CMK (cell line): Measurements from ENCODE around the gene CD276.
"Not testable (repeated sequence)": the region's sequence is repeated elsewhere in the genome, so short reads cannot be mapped to it uniquely, and the experiment has no call there.

Experiments
- DNase-seq: peaks from one replicate; pipeline ENCODE4 v3.0.0-alpha.2; 2010; ENCODE audit warnings: low read depth

The CD276 gene

DNA sequence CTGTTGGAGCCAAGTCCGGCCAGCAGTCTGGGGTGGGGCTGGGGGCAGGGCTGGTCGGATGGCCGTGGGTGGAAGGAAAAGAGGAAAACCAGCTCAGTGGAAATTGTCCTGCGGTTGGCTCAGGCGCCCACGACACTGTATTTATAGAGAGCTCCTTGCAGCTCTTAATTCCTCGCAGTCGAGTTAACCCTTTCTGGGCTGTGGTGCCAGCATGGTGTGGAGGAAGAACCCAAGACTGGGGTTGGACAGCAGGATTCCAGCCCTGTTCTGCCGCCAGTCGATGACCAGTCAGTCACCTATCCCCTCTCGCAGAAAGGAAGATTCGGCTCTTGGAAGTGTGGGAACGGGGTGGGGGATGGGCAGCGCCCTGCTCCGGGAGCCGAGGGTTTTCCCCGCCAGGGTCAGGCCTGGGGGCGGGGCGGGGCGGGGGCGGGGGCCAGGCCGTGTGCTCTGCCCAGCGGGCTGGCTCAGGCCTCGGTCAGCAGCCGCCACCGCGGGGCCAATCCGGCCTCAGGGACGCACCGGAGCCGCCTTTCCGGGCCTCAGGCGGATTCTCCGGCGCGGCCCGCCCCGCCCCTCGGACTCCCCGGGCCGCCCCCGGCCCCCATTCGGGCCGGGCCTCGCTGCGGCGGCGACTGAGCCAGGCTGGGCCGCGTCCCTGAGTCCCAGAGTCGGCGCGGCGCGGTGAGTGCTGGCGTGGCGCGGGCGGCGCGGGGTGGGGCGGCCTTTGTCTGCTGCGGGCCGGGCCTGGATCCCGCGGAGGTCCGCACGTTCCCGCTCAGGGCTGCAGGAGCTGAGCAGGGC is at the start of gene CD276:
CD276 (plus strand) TSS at position 607 of the 804 bp plus-strand sequence. CDS start 15,257 bp downstream, outside the sequence.
- peak; percentile 18 for DNase-seq

DNA sequence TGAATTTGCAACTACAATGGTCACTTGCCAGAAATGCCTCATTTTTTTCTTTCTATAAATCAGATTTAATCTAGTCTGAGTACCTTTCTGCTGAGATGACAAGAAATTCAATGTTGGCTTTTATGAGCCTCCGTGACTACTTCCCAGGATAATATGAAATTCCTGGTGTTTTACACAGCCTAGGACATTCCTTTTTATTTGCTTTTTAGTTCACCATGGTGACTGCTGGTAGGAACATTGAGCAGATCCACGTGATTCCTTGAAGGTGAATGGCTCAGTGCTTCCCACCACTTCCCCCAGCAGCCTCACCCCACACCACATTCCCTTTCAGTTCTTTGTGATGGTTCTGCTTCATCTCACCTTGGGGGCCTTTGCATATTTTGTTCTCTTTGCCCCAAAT is 46.7 kb upstream of the CD276 start:
- DNase-seq, result no peak

DNA sequence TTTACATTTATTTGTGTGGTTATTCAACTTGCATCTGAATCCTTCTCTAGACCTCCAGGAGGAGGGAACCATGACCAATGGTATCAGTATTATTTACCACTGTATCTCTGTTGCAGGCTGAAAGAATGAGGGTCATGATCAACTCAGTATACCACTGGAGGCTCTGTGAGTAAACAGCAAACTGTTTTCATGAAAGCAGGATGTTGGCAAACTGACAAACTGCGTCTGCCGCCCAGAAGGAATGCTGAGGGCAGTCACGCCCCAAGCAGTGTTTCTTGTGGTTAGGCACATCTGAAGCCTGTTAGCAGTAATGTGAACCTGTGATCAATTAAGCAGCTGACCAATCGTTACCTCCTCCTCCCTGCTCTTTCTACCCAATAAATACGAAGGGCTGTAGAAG is 44.7 kb upstream of the CD276 start:
- DNase-seq, result not testable (repeated sequence)

DNA sequence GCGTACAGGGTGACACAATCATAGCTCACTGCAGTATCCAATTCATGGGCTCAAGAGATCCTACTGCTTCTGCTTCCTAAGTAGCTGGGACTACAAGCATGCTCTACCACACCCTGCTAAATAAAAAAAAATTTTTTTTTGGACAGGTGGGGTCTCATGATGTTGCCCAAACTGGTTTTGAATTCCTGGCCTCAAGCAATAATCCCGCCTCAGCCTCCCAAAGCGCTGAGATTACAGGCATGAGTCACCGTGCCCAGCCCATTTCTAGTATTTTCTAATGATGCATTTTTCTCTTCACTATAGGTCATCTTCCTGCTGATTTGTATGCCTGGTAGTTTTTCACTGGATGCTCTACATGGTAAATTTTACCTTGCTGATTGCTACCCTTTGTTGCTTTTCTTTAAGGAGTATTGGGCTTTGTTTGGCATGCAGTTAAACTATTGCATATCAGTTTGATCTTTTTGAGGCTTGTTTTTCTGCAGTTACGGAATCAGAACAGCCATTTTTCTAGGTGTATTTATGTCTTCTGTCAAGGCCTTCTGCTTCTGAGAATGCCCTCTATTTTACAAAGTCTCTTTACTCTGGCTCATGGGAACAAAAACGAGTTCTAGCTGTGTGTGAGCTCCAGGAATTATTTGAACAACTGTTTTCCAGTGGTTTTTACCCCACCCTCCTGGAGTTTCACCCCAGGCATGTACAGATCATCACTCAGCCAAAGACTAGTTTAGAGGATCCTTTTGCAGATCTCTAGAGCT is 36.7 kb upstream of the CD276 start:
- DNase-seq, result no peak

DNA sequence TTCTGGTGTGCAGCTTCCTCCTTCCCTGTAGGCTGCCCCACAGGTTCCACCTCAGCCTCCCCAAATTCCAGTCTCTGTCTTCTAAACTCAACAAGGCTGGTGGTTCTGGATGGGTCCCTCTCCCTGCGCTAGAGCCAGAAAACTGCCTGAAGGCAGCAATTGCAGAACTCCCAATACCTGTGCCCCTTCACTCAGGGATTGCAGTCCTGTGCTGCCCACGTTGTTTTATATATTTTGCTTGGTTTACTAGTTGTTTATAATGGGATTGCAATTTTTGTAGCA is 36.2 kb upstream of the CD276 start:
- DNase-seq, result no peak

DNA sequence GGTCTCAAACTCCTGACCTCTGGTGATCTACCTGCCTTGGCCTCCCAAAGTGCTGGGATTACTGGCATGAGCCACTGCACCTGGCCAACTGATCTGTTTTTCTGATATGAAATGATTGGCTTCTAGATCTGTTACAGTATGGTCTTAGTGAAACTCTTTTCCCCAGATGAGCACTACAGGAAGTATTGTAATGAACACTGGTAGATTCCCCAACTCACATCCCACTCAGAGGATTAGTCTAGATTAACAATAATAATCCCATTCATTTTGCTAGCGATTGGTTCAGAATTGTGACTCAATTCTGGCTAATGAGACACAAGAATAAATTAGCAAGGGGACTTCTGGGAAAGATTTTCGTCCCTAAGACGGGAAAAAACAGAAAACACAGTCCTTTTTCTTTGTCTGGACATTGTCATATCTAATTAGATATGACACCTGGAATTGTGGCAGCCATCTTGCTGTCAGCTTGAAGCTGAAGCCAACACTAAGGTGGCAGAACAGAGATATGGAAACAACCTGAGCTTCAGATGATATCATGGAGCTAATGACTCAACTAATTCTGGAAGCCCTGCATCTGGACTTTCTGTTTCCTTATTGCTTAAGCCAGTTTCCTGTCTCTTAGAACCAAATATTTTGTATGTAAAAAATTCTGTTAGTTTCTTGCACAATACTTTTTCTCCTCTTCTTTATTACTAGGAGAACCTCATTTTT is 33.6 kb upstream of the CD276 start:
- DNase-seq, result no peak

DNA sequence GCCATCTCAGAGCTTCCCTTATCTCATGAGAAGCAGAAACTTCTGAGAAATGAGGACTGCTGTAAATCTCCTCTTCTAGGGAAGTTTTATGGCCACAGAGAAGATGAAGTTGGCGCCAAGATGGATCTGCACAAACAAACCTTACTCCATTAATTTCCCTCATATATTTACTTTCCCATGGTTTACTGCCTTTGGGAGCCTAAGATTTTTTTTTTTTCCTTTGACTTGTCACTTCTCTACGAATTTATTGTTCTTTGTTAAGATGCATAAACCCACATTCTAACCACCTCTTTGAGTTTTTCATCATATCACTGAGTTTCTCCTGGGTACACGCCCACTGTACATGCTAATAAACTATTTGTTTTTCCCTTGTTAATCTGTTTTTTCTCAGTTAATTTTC is 29.5 kb upstream of the CD276 start:
- DNase-seq, result no peak

DNA sequence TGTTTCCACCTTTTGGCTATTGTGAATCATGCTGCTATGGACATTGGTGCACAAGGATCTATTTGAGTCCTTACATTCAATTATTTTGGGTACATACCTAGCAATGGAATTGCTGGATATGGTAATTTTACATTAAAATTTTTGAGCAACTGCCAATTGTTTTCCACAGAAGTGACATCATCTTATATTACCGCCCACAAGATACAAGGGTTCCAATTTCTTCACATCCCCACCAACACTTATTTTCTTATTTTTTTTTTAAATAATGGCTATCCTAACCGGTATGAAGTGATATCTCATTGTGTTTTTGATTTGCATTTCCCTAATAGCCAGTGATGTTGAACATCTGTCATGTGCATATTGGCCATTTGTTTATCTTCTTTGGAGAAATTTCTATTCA is 28.5 kb upstream of the CD276 start:
- no peak for DNase-seq

DNA sequence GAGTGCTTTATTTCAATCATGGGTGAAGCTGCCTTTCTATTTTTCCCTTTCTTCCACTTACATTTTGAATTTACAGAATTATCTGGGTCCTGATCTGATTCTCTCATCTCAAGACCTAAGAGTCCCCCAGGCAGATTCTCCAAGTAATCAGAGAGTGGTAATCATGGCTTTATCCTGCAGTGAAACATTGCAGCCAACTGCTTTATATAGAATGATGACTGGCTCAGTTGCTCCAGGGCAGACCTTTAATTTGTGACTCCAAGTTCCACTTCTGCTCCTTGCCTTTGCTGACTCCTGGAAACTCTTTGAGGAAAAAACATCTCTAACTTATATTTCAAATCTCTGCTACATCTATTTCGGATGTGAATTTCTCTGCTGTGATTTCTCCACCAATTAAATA is 25.5 kb upstream of the CD276 start:
- DNase-seq, result no peak

DNA sequence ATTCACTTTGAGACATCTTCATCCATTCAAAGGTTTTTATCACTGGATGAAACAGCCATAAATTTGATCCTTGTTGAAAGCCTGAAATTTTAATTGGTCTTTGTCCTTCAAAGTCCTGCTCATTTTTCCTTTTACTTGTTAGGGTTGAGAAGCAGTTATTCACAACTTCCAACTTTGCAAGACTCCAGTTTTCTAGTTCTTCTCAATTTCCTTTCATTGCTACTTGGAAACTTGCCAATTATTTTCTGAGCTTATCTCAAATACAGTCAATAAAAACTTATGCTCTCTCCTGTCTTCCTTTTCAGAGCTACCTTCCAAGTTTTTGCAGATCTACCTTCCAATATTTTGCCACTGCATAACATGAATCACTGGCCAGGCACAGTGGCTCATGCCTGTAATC is 23.7 kb upstream of the CD276 start:
- DNase-seq, result no peak

DNA sequence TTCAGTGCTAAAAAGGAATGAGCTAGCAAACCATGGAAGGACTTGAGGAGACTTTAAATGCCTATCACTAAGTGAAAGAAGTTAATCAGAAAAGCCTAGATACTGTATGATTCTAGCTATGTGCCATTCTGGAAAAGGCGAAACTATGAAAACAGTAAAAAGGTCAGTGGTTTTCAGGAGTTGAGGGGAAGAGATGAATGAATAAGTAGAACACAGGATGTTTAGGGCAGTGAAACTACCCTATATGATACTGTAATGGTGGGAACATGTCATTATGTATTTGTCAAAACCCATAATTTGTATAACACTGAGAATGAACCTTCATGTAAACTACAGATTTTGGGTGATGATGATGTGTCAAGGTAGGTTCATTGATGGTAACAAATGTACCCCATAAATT is 9.6 kb upstream of the CD276 start:
- DNase-seq, result no peak

DNA sequence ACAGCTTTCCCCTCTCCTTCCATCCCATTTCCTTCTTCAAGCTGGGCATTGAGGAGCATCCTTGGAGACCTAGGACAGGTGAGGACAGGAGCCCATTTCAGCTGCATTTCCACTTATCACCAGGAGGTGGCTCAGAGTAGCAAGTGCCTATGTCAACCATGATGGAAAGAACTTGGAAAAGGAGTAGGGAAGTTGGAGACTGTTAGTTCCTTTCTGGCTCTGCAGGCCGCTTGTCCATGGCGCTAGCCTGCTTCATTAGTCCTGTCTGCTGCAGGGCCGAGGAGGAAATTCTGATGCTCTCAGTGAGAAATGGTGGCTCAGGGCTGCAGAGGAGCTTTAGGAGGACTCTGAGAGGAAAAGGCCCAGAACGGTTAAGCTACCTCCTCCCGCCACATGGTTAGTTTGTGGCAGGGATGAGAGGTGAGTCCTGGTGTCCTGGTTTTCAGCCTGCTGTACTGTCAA is 7.0 kb upstream of the CD276 start:
- no peak for DNase-seq

DNA sequence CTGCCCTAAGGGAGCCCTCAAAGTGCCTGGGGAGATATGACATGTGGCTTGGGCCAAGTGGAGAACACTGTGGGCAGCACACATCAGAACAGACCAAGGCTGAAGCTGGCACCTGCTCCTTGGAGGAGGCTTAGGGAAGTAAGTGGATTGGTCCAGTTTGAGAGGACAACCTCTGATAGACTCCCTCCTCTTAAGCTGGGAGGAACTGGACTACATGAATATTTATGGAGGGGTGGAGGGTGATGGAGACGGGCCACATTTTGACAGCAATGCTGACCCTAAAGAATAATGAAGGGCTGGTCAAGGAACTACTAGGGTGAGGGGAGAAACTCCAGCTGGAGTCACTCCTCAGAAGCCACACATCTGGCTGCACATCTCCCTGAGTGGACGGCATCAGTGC is 6.5 kb upstream of the CD276 start:
- DNase-seq, result no peak

DNA sequence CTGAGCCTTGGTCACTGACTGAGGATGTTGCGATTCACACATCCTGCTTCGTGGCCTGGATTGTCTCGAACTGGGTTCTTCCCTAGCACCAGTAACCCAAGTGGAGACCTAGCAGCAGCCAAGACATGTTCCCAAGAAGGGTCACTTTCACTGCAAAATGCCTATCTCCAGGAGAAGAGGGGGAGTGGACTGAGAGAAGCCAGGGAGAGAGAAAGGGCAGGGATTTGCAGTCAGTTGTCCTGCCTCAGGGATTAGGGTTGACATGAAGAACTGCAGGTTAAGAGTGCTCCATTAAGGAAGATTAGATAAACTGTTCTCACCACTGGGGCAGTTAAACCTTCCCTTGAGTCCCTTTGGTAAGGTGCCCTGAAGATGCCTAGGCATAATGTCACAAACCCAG is 5.7 kb upstream of the CD276 start:
- DNase-seq, result no peak

DNA sequence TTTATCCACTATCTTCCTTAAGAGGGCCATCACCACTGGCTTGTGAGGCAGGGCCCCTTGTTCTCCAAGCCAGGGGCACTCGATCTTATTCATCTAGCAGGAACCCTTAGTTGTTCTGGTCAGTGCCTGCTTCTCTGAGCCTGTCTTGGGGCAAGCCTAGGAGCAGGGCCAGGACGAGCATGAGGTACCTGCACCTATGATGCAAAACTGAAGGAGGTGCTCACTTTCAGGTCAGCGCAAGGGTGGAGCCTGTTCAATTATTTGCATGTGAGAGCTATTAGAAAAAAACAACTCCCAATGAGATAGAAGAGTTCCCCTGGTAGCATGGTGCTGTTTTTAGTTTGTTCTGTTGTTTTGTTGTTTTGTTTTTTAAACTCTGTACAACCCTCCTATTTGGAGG is 5.0 kb upstream of the CD276 start:
- DNase-seq, result no peak

DNA sequence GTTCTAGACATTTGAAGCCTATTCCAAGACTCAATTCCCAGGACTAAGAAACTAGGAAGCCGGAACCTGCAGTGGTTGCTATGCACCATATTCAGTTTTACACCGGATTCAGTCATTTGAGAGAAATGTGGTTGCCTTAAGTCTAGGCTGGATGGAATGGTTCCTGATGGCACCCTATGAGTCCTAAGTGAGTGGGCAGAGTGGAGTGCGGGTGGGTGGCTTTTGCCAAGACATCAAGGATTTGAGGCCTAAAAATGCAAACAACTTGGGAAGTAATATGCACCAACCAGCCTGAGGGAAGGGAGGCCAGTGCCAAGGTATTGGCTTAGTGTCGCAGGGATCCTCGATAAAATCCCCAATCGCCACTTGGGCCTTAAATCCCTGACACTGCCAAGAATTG is 4.2 kb upstream of the CD276 start:
- no peak for DNase-seq

DNA sequence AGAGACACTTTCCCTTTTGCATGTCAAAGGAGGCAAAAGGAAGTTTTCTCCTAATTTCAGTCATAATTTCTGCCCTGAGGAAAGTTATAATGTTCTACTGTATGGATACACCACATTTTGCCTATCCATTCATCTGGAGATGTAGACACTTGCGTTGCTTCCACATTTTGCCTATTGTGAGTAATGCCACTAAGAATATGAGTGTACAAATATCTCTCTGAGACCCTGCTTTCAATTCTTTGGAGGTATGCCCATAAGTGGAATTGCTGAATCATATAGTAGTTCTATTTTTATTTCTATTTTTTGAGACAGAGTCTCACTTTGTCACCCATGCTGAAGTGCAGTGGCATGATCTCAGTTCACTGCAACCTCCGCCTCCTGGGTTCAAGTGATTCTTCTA is 3.6 kb upstream of the CD276 start:
- DNase-seq, result no peak

DNA sequence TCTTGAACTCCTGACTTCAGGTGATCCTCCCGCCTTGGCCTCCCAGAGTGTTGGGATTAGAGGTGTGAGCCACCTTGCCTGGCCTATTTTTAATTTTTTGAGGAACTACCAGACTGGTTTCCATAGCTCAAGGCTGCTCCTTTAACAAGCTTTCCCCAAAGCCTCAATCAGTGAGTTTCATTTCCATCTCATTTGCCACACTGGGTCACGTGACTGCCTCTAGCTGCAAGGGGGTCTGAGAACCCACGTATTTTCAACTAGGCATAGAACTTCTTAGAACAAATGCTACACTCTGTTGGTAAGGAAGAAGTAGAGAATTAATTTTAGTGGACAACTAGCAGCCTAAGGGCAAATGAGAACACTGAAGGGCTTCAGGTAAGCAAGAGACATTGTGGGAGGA is 3.1 kb upstream of the CD276 start:
- no peak for DNase-seq

DNA sequence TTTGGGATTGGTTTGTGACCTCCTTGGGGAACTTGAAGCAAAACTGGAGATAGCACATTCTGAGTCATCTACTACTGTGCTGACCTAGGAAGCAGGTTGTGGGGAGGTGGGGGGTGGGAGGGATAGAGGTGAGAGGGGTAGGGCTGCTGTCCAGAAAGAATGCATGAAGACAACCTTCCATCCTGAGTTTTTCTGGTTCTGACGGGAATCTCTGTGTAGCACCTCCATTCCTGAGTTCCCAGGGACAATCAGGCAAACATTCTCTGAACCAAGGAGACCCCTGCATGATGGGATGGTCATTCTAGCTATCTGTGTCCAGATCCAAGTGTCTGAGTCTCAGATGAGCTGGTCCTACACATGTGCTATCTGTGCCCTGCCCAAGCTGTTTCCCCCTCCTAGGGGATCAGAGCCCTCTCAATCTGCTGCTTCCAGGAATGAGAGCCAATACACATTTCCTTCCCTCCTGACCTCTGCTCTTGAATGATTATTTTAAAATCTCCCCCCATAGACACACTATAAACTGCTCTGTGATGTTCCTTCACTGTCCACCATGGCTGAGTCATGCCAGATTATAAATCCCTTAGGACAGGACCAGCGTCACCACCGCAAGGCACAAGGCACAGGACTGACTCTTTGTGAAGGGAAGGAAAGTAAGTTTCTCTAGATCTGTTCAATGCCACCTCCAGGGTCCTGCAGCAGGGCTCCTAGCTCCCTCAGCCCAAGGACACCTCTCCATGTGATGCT is 2.2 kb upstream of the CD276 start:
- DNase-seq, result no peak

DNA sequence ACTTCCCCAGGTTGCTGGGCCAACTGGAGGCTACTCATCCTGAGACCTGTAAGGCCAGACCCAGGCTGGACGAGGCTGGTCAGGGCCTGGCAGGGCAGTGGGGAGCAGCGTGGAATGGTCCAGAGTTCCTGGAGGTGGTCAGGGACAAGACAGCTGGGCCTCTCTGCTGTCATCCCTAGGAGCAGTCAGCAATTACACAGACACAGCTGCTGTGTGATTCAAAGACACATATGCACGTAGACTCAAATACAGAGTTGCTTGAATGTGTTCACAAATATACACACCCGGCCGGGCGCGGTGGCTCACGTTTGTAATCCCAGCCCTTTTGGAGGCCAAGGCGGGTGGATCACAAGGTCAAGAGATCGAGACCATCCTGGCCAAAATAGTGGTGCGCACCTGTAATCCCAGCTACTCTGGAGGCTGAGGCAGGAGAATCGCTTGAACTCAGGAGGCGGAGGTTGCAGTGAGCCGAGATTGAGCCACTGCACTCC is 1.5 kb upstream of the CD276 start:
- no peak for DNase-seq

DNA sequence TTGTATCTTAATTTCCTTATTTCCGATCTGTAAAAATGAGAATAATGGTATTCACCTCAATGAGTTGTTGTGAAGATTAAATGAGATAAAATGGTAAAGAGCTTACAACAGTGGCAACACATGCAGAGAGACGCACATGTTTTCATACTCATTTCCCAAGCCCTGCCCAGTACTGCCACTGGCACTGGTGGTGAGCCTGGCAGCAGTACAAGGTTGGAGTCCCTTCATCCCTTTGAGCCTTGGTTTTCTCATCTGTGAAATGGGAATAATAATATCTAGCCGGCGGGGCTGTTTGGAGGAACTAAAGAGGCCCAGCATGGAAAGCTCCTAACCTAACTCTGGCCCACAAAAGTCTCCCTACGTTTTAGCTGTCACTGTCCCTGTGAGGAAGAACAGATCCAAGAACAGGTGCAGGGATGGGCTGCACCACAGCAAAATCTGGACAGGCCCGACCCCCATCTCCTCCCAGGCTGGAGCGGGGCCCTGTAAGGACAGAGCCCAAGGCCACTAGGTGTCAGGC is 866 bp upstream of the CD276 start:
- no peak for DNase-seq
